Activated B cell treated with CpG ODN at 0.5 μM for 24 hours (primary cell): ENCODE results near the gene SLC25A25. TPM values are rescaled to one million over a fixed set of nuclear protein-coding genes. Genes with fewer than 3 reads are reported as not detected.
A peak's percentile ranks its signal among the peaks of the same experiment; 100 is the strongest.

ENCODE experiments used
- ATAC-seq: fragments of 200-7000 bp; cut with Tn5 transposase; one replicate; pipeline ENCODE4 v1.10.0; 2021; ENCODE audit warnings: low read depth, mild to moderate bottlenecking, moderate library complexity
- CTCF ChIA-PET: fragments of 350-600 bp; sonication (Branson Sonifier 250); formaldehyde crosslinking; loops from one replicate; lab custom pipeline; 2021; ENCODE audit warnings: antibody characterized with exemption; lab: Charles Lee
- POLR2A ChIA-PET: fragments of 350-600 bp; sonication (Branson Sonifier 250); formaldehyde crosslinking; loops from one replicate; lab custom pipeline; 2021; ENCODE audit warnings: antibody characterized with exemption; lab: Charles Lee
- DNase-seq: peaks from one replicate; pipeline ENCODE4 v3.0.0; 2022
- H3K27ac Mint-ChIP-seq: one replicate; pipeline ENCODE4 v1.8.0; 2020; ENCODE audit warnings: mixed read lengths
- H3K27me3 Mint-ChIP-seq: one replicate; pipeline ENCODE4 v1.8.0; 2021; ENCODE audit warnings: mixed read lengths
- H3K36me3 Mint-ChIP-seq: one replicate; pipeline ENCODE4 v1.8.0; 2021; ENCODE audit warnings: low read depth, mixed read lengths
- H3K4me1 Mint-ChIP-seq: one replicate; pipeline ENCODE4 v1.8.0; 2021; ENCODE audit warnings: mixed read lengths
- H3K4me3 Mint-ChIP-seq: one replicate; pipeline ENCODE4 v1.8.0; 2020; ENCODE audit warnings: mild to moderate bottlenecking, mixed read lengths
- H3K9me3 Mint-ChIP-seq: one replicate; pipeline ENCODE4 v1.8.0; 2020; ENCODE audit warnings: mixed read lengths
- intact Hi-C: fragments of 100-400 bp; cut with micrococcal nuclease; formaldehyde crosslinking; loops from one replicate; pipeline ENCODE4 v1.15.1; 2024
- total RNA-seq: library from RNA; stranded (reverse); gene quantifications from 2 replicates; pipeline ENCODE4 v1.2.3, GENCODE V29; 2022
- TF ChIP-seq, protein P1 (sequence below): fragments of 200-600 bp; IDR thresholded peaks from one replicate; pipeline ENCODE4 v1.8.0; 2022; ENCODE audit warnings: antibody characterized with exemption, mild to moderate bottlenecking

The SLC25A25 gene
- total RNA-seq, 1 donor from 2014 or later: 9.4 TPM

GRCh38 chr9:128048663-128049062 lies 19.4 kb upstream of the SLC25A25 start:
- Mint-ChIP-seq H3K9me3 (no peaks in the 10 kb centered on the region), H3K27me3 (no peaks in the 10 kb centered on the region), H3K36me3 (no peaks in the 10 kb centered on the region), H3K4me1 (no peaks in the 10 kb centered on the region), H3K4me3 (no peak overlapping the region), H3K27ac (no peak overlapping the region)
- CTCF ChIA-PET: interaction anchor here (1.0 kb wide), 1 partner anchor 14 kb away, joined by 3 read pairs; no protein-coding TSS in a partner anchor
- DNase-seq: no peak
- POLR2A ChIA-PET: interaction anchor here (0.6 to 0.7 kb wide), 2 partner anchors 71 to 80 kb away, joined by 3 read pairs; no protein-coding TSS in a partner anchor
- intact Hi-C loops: no loop called here
- ATAC-seq: peak; percentile 34
- TF ChIP-seq, protein P1, sequence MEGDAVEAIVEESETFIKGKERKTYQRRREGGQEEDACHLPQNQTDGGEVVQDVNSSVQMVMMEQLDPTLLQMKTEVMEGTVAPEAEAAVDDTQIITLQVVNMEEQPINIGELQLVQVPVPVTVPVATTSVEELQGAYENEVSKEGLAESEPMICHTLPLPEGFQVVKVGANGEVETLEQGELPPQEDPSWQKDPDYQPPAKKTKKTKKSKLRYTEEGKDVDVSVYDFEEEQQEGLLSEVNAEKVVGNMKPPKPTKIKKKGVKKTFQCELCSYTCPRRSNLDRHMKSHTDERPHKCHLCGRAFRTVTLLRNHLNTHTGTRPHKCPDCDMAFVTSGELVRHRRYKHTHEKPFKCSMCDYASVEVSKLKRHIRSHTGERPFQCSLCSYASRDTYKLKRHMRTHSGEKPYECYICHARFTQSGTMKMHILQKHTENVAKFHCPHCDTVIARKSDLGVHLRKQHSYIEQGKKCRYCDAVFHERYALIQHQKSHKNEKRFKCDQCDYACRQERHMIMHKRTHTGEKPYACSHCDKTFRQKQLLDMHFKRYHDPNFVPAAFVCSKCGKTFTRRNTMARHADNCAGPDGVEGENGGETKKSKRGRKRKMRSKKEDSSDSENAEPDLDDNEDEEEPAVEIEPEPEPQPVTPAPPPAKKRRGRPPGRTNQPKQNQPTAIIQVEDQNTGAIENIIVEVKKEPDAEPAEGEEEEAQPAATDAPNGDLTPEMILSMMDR: no peak

DNA sequence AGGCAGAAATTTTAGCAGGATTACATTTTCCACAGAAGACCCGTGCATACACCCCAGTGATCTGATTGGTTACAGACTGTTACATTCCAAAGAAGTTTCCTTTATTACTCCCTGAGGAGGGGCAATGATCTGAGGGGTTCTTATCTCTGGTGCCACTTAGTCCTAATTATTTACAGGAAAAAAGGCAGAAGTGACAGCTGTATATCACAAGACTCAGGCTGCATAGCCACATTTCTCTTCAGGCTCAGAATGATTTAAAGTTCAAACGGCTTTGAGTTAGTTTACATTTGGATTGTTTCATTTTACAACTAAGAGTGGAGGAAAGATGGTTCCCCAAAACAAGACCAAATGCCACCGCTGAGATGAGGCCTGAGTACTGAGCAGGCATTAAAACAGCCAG lies 18.2 kb upstream of the SLC25A25 start:
- ATAC-seq (no peak), DNase-seq (no peak)
- intact Hi-C loops: no loop called here
- ChIA-PET CTCF (no interaction called here), POLR2A (no interaction called here)
- Mint-ChIP-seq H3K27ac (no peak overlapping the region), H3K9me3 (no peaks in the 10 kb centered on the region), H3K36me3 (no peaks in the 10 kb centered on the region), H3K27me3 (no peaks in the 10 kb centered on the region), H3K4me1 (no peaks in the 10 kb centered on the region), H3K4me3 (no peak overlapping the region)
- TF ChIP-seq, protein P1: no peak

DNA sequence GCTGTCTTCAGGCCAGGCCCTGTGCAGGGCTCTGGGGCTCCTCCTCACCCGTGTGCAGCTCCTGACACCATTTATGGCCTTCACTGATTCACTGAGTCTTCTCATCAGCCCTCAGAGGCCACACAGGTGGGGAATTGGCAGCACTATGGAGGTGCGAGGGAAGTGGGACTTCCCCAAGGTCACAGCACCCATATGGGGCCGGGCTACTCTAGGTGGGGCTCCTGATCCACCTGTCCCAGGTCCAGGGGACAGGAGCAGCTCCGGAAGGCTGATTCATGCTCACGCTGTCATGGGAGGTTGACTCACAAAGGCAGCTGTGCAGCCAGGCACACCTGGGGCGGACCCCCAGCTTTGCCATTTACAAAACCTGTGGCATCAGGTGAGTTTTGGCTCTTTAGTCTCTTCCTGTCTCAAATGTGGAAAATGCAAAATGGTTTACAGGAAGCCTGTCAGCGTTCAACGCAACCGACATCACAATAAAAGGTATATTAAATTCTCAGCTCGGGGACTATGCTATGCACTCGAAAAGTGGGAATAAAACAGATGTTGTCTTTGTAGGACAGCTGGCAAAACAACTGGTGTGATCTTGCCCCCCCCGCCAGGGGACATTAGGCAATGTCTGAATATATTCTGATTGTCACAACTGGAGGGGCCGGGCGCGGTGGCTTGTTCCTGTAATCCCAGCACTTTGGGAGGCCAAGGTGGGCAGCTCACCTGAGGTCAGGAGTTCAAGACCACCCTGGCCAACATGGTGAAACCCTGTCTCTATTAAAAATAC lies 15.9 kb upstream of the SLC25A25 start:
- Mint-ChIP-seq H3K4me3 (no peak overlapping the region), H3K36me3 (no peaks in the 10 kb centered on the region), H3K27ac (no peak overlapping the region), H3K9me3 (no peaks in the 10 kb centered on the region), H3K27me3 (no peaks in the 10 kb centered on the region), H3K4me1 (no peaks in the 10 kb centered on the region)
- POLR2A ChIA-PET: no interaction called here
- intact Hi-C loops: no loop called here
- no peak for DNase-seq
- TF ChIP-seq, protein P1: no peak
- ATAC-seq: no peak
- CTCF ChIA-PET: interaction anchor here (0.9 kb wide), 1 partner anchor 68 kb away, joined by 5 read pairs; no protein-coding TSS in a partner anchor

GRCh38 chr9:128053560-128053959 lies 14.5 kb upstream of the SLC25A25 start:
- no peaks in the 10 kb centered on the region for H3K9me3 Mint-ChIP-seq
- intact Hi-C loops: no loop called here
- H3K27ac Mint-ChIP-seq: no peak overlapping the region
- no peak for ATAC-seq
- H3K4me1 Mint-ChIP-seq: no peaks in the 10 kb centered on the region
- CTCF ChIA-PET: no interaction called here
- H3K36me3 Mint-ChIP-seq: no peaks in the 10 kb centered on the region
- no peak for DNase-seq
- POLR2A ChIA-PET: no interaction called here
- H3K27me3 Mint-ChIP-seq: no peaks in the 10 kb centered on the region
- H3K4me3 Mint-ChIP-seq: no peak overlapping the region
- TF ChIP-seq, protein P1: no peak

DNA sequence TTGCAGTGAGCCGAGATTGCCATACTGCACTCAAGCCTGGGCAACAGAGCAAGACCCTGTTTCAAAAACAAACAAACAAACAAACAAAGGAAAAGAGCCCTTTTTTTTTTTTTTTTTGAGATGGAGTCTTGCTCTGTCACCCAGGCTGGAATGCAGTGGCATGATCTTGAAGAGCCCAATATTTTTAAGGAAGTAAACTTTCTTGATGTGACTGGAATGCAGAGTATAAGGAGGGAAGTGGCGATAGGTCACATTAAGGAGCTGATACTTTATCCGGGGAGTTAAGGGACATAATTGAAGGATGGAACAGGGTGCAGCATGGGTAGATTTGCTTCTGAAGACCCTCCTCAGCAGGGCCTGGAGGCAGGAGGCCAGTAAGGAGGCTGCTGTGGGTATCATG lies 13.9 kb upstream of the SLC25A25 start:
- H3K9me3 Mint-ChIP-seq: no peaks in the 10 kb centered on the region
- H3K27me3 Mint-ChIP-seq: no peaks in the 10 kb centered on the region
- ChIA-PET CTCF (no interaction called here), POLR2A (no interaction called here)
- DNase-seq (no peak), ATAC-seq (no peak)
- TF ChIP-seq, protein P1: no peak
- H3K4me1 Mint-ChIP-seq: no peaks in the 10 kb centered on the region
- intact Hi-C loops: no loop called here
- no peaks in the 10 kb centered on the region for H3K36me3 Mint-ChIP-seq
- no peak overlapping the region for H3K4me3 Mint-ChIP-seq
- no peak overlapping the region for H3K27ac Mint-ChIP-seq
